H9 (cell line): ENCODE data around the gene NFIX. TPM values are rescaled to one million over a fixed set of nuclear protein-coding genes. Genes with fewer than 3 reads are reported as not detected.

ENCODE experiments used
- DNase-seq: peaks from one replicate; pipeline ENCODE4 v3.0.0-alpha.2; 2017
- H2AFZ ChIP-seq: one replicate; pipeline ENCODE4 v1.6.1; 2013; ENCODE audit warnings: mild to moderate bottlenecking, low read length, control low read depth, moderate library complexity
- H2AK5ac ChIP-seq: 2 replicates; pipeline ENCODE4 v1.6.1; 2013; ENCODE audit warnings: low read length, control low read depth, mixed read lengths; ENCODE audit not compliant: insufficient read length
- H2BK120ac ChIP-seq: one replicate; pipeline ENCODE4 v1.6.1; 2013; ENCODE audit warnings: low read depth, mild to moderate bottlenecking, low read length, control low read depth, inconsistent platforms; ENCODE audit not compliant: poor library complexity, severe bottlenecking
- H2BK12ac ChIP-seq: 2 replicates; pipeline ENCODE4 v1.6.1; 2013; ENCODE audit warnings: low read length, control low read depth, mixed read lengths, low read depth; ENCODE audit not compliant: insufficient read length
- H2BK15ac ChIP-seq: 2 replicates; pipeline ENCODE4 v1.6.1; 2013; ENCODE audit warnings: low read depth, low read length, control low read depth
- H2BK20ac ChIP-seq: one replicate; pipeline ENCODE4 v1.6.1; 2013; ENCODE audit warnings: low read depth, mild to moderate bottlenecking, low read length, control low read depth, inconsistent platforms; ENCODE audit not compliant: poor library complexity, severe bottlenecking
- H2BK5ac ChIP-seq: 2 replicates; pipeline ENCODE4 v1.6.1; 2013; ENCODE audit warnings: low read length, control low read depth, mixed read lengths; ENCODE audit not compliant: insufficient read length
- H3K14ac ChIP-seq: 2 replicates; pipeline ENCODE4 v1.6.1; 2013; ENCODE audit warnings: low read length, control low read depth; ENCODE audit not compliant: insufficient read depth
- H3K18ac ChIP-seq: 2 replicates; pipeline ENCODE4 v1.6.1; 2013; ENCODE audit warnings: low read depth, mild to moderate bottlenecking, mixed read lengths, low read length, control low read depth; ENCODE audit not compliant: insufficient read length
- H3K23ac ChIP-seq: 2 replicates; pipeline ENCODE4 v1.6.1; 2013; ENCODE audit warnings: low read length, control low read depth, mixed read lengths, low read depth; ENCODE audit not compliant: insufficient read length
- H3K23me2 ChIP-seq: 2 replicates; pipeline ENCODE4 v1.6.1; 2013; ENCODE audit warnings: low read depth, mild to moderate bottlenecking, mixed read lengths, low read length, control low read depth; ENCODE audit not compliant: insufficient read length, poor library complexity, severe bottlenecking
- H3K27ac ChIP-seq: 2 replicates; pipeline ENCODE4 v1.5.1; 2013; ENCODE audit warnings: low read length, control low read depth, mixed read lengths, low read depth; ENCODE audit not compliant: insufficient read length
- H3K27me3 ChIP-seq: 2 replicates; pipeline ENCODE4 v1.6.1; 2013; ENCODE audit warnings: low read length, control low read depth, inconsistent platforms; ENCODE audit not compliant: insufficient read depth
- H3K4ac ChIP-seq: 2 replicates; pipeline ENCODE4 v1.6.1; 2013; ENCODE audit warnings: low read depth, mild to moderate bottlenecking, control low read depth, inconsistent platforms, low read length, moderate library complexity
- H3K4me1 ChIP-seq: 2 replicates; pipeline ENCODE4 v1.6.1; 2013; ENCODE audit warnings: low read length, control low read depth, inconsistent platforms; ENCODE audit not compliant: insufficient read depth
- H3K4me2 ChIP-seq: 2 replicates; pipeline ENCODE4 v1.6.1; 2013; ENCODE audit warnings: low read length, control low read depth, mixed read lengths; ENCODE audit not compliant: insufficient read length, insufficient read depth
- H3K56ac ChIP-seq: 2 replicates; pipeline ENCODE4 v1.6.1; 2013; ENCODE audit warnings: low read depth, mild to moderate bottlenecking, mixed read lengths, low read length, control low read depth; ENCODE audit not compliant: insufficient read length
- H3K79me1 ChIP-seq: 2 replicates; pipeline ENCODE4 v1.6.1; 2013; ENCODE audit warnings: low read depth, mild to moderate bottlenecking, moderate library complexity, low read length, control low read depth, inconsistent platforms; ENCODE audit not compliant: insufficient read depth, poor library complexity, severe bottlenecking
- H3K79me2 ChIP-seq: 2 replicates; pipeline ENCODE4 v1.6.1; 2013; ENCODE audit warnings: low read length, control low read depth, inconsistent platforms; ENCODE audit not compliant: insufficient read depth
- H3K9ac ChIP-seq: 2 replicates; pipeline ENCODE4 v1.6.1; 2013; ENCODE audit warnings: low read length, control low read depth, mixed read lengths; ENCODE audit not compliant: insufficient read length; ENCODE audit errors: extremely low read depth
- H3K9me3 ChIP-seq: one replicate; pipeline ENCODE4 v1.6.1; 2013; ENCODE audit warnings: low read depth, low read length, inconsistent platforms; ENCODE audit not compliant: control insufficient read depth
- H3T11ph ChIP-seq: one replicate; pipeline ENCODE4 v1.6.1; 2013; ENCODE audit warnings: mild to moderate bottlenecking, low read length, control low read depth, inconsistent platforms
- H4K20me1 ChIP-seq: one replicate; pipeline ENCODE4 v1.6.1; 2013; ENCODE audit not compliant: control insufficient read depth, insufficient read length, insufficient read depth
- H4K5ac ChIP-seq: 2 replicates; pipeline ENCODE4 v1.6.1; 2013; ENCODE audit warnings: low read depth, mild to moderate bottlenecking, mixed read lengths, low read length, control low read depth; ENCODE audit not compliant: insufficient read length
- H4K8ac ChIP-seq: replicated peaks from 2 replicates; pipeline ENCODE4 v1.6.1; 2013; ENCODE audit warnings: low read length, control low read depth, mixed read lengths, low read depth; ENCODE audit not compliant: insufficient read length
- H4K91ac ChIP-seq: 2 replicates; pipeline ENCODE4 v1.6.1; 2013; ENCODE audit warnings: low read depth, mild to moderate bottlenecking, moderate library complexity, mixed read lengths, low read length, control low read depth; ENCODE audit not compliant: insufficient read length
- H3K27ac Mint-ChIP-seq, 3 experiments: 2 replicates in 2 of 3; 3 replicates in 1 of 3; pipeline ENCODE4 v1.8.0; 2020 to 2021; ENCODE audit warnings: mixed read lengths in 3 of 3, mild to moderate bottlenecking in 1 of 3, moderate library complexity in 1 of 3
- H3K27me3 Mint-ChIP-seq: 2 replicates; pipeline ENCODE4 v1.8.0; 2021; ENCODE audit warnings: low read depth, mild to moderate bottlenecking, moderate library complexity, mixed read lengths
- H3K36me3 Mint-ChIP-seq, 3 experiments: 2 replicates in 2 of 3; 3 replicates in 1 of 3; pipeline ENCODE4 v1.8.0; 2020 to 2021; ENCODE audit warnings: low read depth in 3 of 3, mixed read lengths in 3 of 3; ENCODE audit not compliant: insufficient read depth in 1 of 3
- H3K4me1 Mint-ChIP-seq, 2 experiments: 2 replicates each; pipeline ENCODE4 v1.8.0; 2020; ENCODE audit warnings: mixed read lengths in 2 of 2
- H3K4me3 Mint-ChIP-seq, 2 experiments: 2 replicates in 1 of 2; 3 replicates in 1 of 2; pipeline ENCODE4 v1.8.0; 2020 to 2021; ENCODE audit warnings: mild to moderate bottlenecking in 2 of 2, mixed read lengths in 2 of 2, moderate library complexity in 1 of 2
- H3K9me3 Mint-ChIP-seq, 2 experiments: 2 replicates in 1 of 2; 3 replicates in 1 of 2; pipeline ENCODE4 v1.8.0; 2020; ENCODE audit warnings: mild to moderate bottlenecking in 2 of 2, mixed read lengths in 2 of 2, moderate library complexity in 1 of 2
- WGBS: extraction: QIAGEN DNeasy Blood & Tissue Kit; methylation state at CpG from one replicate; pipeline ENCODE4 v1.1.7; 2013; ENCODE audit warnings: missing lambda C conversion rate, low lambda C conversion rate, mixed read lengths; ENCODE audit not compliant: insufficient read length; ENCODE audit errors: extremely low coverage; 5-methylcytosine and 5-hydroxymethylcytosine counted together
- total RNA-seq: library from RNA; stranded (reverse); gene quantifications from 2 replicates; pipeline ENCODE4 v1.2.1, GENCODE V29; 2021
- TF ChIP-seq, protein P1 (sequence below): fragments of 200-600 bp; sonication (generic); conservative IDR thresholded peaks from 3 replicates; pipeline ENCODE4 v1.8.0; 2021; ENCODE audit warnings: antibody characterized with exemption, mild to moderate bottlenecking

NFIX gene
- total RNA-seq, 1 experiment from 2014 or later = 0.31 TPM

DNA sequence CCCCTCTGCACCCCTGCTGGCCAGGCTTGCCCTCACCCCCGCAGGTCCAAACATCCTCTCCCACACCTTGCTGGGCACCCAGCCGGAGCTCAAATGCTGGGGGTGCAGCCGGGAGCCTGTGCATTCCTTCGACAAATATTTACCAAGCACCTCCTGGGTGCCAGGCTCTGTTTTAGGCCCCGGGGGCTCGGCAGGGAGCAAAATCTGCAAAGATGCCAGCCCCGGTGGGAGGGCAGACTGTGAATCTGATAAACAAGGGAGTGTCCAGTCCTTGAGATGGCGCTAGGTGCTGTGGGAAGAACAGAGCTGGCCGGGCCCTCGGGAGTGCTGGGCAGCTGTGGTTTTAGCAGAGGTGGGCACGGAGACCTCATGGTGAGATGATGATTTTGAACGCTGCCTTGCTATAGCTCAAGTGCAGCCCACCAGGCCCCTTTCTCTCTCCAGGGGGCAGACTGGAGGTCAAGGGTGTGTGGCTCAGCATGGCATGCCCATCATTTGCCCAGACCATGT is 10.6 kb downstream of the NFIX start:
- no peak overlapping the region for H3K4me2 ChIP-seq
- WGBS = no CpG with 5 or more reads among the region's 12 CpGs
- no peak overlapping the region for H2BK5ac ChIP-seq
- Mint-ChIP-seq H3K4me1 (peaks cover 0 to 18% of the 10 kb centered on the region in 2 experiments; a peak in 2 of 4 replicates), H3K27ac (no peak overlapping the region), H3K9me3 (no peaks in the 10 kb centered on the region; a peak in 1 of 5 replicates), H3K27me3 (peaks cover 97% of the 10 kb centered on the region), H3K36me3 (no peaks in the 10 kb centered on the region), H3K4me3 (no peak overlapping the region; a peak in 1 of 5 replicates)
- peaks cover 5% of the 10 kb centered on the region for H3K23me2 ChIP-seq
- H3K27ac ChIP-seq = no peak overlapping the region
- no peak overlapping the region for H4K8ac ChIP-seq
- H2BK12ac ChIP-seq = no peak overlapping the region
- DNase-seq = no peak
- no peak overlapping the region for H4K5ac ChIP-seq
- H3K9me3 ChIP-seq = no peaks in the 10 kb centered on the region
- no peak overlapping the region for H2BK120ac ChIP-seq
- TF ChIP-seq, protein P1, sequence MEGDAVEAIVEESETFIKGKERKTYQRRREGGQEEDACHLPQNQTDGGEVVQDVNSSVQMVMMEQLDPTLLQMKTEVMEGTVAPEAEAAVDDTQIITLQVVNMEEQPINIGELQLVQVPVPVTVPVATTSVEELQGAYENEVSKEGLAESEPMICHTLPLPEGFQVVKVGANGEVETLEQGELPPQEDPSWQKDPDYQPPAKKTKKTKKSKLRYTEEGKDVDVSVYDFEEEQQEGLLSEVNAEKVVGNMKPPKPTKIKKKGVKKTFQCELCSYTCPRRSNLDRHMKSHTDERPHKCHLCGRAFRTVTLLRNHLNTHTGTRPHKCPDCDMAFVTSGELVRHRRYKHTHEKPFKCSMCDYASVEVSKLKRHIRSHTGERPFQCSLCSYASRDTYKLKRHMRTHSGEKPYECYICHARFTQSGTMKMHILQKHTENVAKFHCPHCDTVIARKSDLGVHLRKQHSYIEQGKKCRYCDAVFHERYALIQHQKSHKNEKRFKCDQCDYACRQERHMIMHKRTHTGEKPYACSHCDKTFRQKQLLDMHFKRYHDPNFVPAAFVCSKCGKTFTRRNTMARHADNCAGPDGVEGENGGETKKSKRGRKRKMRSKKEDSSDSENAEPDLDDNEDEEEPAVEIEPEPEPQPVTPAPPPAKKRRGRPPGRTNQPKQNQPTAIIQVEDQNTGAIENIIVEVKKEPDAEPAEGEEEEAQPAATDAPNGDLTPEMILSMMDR = no peak
- H3K56ac ChIP-seq = no peak overlapping the region
- peaks cover 45% of the 10 kb centered on the region for H3K27me3 ChIP-seq
- H2BK15ac ChIP-seq = no peak overlapping the region
- no peaks in the 10 kb centered on the region; the same call in 1 of the 2 replicates for H3K4me1 ChIP-seq
- H2BK20ac ChIP-seq = no peak overlapping the region
- H3K79me1 ChIP-seq = no peaks in the 10 kb centered on the region
- no peaks in the 10 kb centered on the region for H3K79me2 ChIP-seq
- H4K20me1 ChIP-seq = peaks cover 2% of the 10 kb centered on the region
- H3K23ac ChIP-seq = no peak overlapping the region
- H3K9ac ChIP-seq = no peak overlapping the region
- no peak overlapping the region for H3K4ac ChIP-seq
- H4K91ac ChIP-seq = no peak overlapping the region
- no peak overlapping the region for H2AFZ ChIP-seq
- no peak overlapping the region for H3K18ac ChIP-seq
- no peak overlapping the region for H3K14ac ChIP-seq
- no peak overlapping the region for H2AK5ac ChIP-seq
- no peak overlapping the region for H3T11ph ChIP-seq
